Peyer's patch (tissue), 4 donors: ENCODE measurements around the gene PSEN1. TPM values are rescaled to one million over a fixed set of nuclear protein-coding genes. Genes with fewer than 3 reads are reported as not detected.

ENCODE experiments used
- DNase-seq, 3 donors: peaks; one replicate each; pipeline ENCODE4 v3.0.0-alpha.2; 2017 to 2019
- H3K27ac ChIP-seq, 4 donors: fragments of 200-600 bp; sonication (generic); one replicate each; pipeline ENCODE4 v1.5.1; 2016 to 2019
- H3K27me3 ChIP-seq, 2 donors: fragments of 200-600 bp; sonication (generic); one replicate each; pipeline ENCODE4 v1.5.1; 2019
- H3K36me3 ChIP-seq, 3 donors: fragments of 200-600 bp; sonication (generic); one replicate each; pipeline ENCODE4 v1.5.1; 2016 to 2019
- H3K4me1 ChIP-seq, 4 donors: fragments of 200-600 bp; sonication (generic); one replicate each; pipeline ENCODE4 v1.5.1; 2016 to 2019
- H3K4me3 ChIP-seq, 4 donors: fragments of 200-600 bp; sonication (generic); 1 replicate in 3 of 4; 2 replicates in 1 of 4; pipeline ENCODE4 v1.5.1; 2016 to 2019; ENCODE audit warnings: mild to moderate bottlenecking in 1 of 4
- H3K9me3 ChIP-seq, 4 donors: fragments of 200-600 bp; sonication (generic); one replicate each; pipeline ENCODE4 v1.5.1; 2016 to 2019; ENCODE audit warnings: mild to moderate bottlenecking in 1 of 4
- POLR2A ChIP-seq, 2 donors: fragments of 450-650 bp; IDR thresholded peaks; one replicate each; pipeline ENCODE4 v1.5.1; 2017; ENCODE audit warnings: antibody characterized with exemption in 2 of 2, mild to moderate bottlenecking in 2 of 2, moderate library complexity in 2 of 2
- total RNA-seq, 4 donors: library from RNA; depleted of rRNA; stranded (reverse); fragments of >200 nt; gene quantifications; one replicate each; pipeline ENCODE4 v1.1.0, GENCODE V29; 2016
- TF ChIP-seq, protein P1 (sequence below), 6 experiments: fragments of 450-650 bp in 4 of 6; fragments of 200-600 bp in 2 of 6; sonication (generic) in 1 of 6; IDR thresholded peaks; one replicate each; pipeline ENCODE4 v1.5.1; 2017 to 2019; ENCODE audit warnings: antibody characterized with exemption in 6 of 6, mild to moderate bottlenecking in 3 of 6, moderate library complexity in 1 of 6

Gene PSEN1
- total RNA-seq, 4 donors from 2014 or later: 32.2 to 118 (median 100) TPM

DNA sequence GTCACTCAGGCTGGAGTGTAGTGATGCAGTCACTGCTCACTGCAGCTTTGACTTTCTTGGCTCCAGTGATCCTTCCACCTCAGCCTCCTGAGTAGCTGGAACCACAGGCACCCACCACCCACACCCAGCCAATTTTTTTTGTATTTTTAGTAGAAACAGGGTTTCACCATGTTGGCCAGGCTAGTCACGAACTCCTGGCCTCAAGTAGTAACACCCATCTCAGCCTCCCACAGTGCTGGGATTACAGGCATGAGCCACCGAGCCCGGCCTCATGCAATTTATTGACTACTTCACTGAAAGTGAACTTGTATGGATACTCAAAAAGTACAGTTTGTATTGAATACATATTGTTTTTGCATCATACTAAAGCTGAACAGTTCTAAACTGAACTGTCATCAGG lies 9.1 kb downstream of the PSEN1 start:
- H3K9me3 ChIP-seq: no peaks in the 10 kb centered on the region
- peaks cover 0 to 30% (median 0%) of the 10 kb centered on the region in 3 donors for H3K36me3 ChIP-seq
- peaks cover 0 to 11% (median 1%) of the 10 kb centered on the region in 4 donors for H3K4me1 ChIP-seq
- no peak for DNase-seq
- TF ChIP-seq, protein P1, sequence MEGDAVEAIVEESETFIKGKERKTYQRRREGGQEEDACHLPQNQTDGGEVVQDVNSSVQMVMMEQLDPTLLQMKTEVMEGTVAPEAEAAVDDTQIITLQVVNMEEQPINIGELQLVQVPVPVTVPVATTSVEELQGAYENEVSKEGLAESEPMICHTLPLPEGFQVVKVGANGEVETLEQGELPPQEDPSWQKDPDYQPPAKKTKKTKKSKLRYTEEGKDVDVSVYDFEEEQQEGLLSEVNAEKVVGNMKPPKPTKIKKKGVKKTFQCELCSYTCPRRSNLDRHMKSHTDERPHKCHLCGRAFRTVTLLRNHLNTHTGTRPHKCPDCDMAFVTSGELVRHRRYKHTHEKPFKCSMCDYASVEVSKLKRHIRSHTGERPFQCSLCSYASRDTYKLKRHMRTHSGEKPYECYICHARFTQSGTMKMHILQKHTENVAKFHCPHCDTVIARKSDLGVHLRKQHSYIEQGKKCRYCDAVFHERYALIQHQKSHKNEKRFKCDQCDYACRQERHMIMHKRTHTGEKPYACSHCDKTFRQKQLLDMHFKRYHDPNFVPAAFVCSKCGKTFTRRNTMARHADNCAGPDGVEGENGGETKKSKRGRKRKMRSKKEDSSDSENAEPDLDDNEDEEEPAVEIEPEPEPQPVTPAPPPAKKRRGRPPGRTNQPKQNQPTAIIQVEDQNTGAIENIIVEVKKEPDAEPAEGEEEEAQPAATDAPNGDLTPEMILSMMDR (IDR thresholded peaks at IDR 0.05): no peak
- no peak for TF ChIP-seq POLR2A (IDR thresholded peaks at IDR 0.05)
- H3K4me3 ChIP-seq: no peak overlapping the region
- H3K27me3 ChIP-seq: no peaks in the 10 kb centered on the region
- no peak overlapping the region for H3K27ac ChIP-seq

- no peak for TF ChIP-seq POLR2A (IDR thresholded peaks at IDR 0.05)
- TF ChIP-seq, protein P1 (IDR thresholded peaks at IDR 0.05): no peak
- H3K27ac ChIP-seq: no peak overlapping the region
- peaks cover 0 to 8% (median 1%) of the 10 kb centered on the region in 4 donors for H3K4me1 ChIP-seq
Measured at GRCh38 chr14:73146111-73146510, 9.8 kb downstream of the PSEN1 start.

DNA sequence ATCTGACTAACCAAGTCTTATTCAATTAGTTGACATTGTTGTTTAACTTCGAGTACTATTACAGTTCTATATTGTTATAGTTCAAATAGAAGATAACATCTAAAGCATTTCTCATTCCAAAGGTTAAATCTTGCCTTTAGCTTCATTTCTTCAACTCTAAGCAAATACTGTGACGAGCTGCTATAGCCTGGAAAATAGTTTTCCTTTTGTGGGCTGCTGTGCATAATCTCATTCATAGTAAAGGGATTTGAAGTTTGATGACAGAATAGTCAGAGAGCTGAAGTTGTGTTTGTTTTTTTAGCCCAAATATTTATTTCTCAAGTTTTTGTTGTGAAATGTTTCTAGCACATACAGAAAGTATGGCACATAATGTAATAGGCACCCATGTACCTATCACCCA lies 13.4 kb downstream of the PSEN1 start:
- DNase-seq: no peak
- Histone ChIP-seq H3K27ac (no peak overlapping the region), H3K36me3 (peaks cover 0 to 63% (median 0%) of the 10 kb centered on the region in 3 donors), H3K27me3 (no peaks in the 10 kb centered on the region), H3K4me1 (no peaks in the 10 kb centered on the region), H3K9me3 (no peaks in the 10 kb centered on the region), H3K4me3 (no peak overlapping the region)
- TF ChIP-seq, protein P1 (IDR thresholded peaks at IDR 0.05): no peak
- TF ChIP-seq POLR2A (IDR thresholded peaks at IDR 0.05): no peak

More at GRCh38 chr14:73146111-73146510, 9.8 kb downstream of the PSEN1 start:
- H3K9me3 ChIP-seq: no peaks in the 10 kb centered on the region
- no peak overlapping the region for H3K4me3 ChIP-seq
- no peaks in the 10 kb centered on the region for H3K27me3 ChIP-seq
- peaks cover 0 to 33% (median 0%) of the 10 kb centered on the region in 3 donors for H3K36me3 ChIP-seq
- no peak for DNase-seq

DNA sequence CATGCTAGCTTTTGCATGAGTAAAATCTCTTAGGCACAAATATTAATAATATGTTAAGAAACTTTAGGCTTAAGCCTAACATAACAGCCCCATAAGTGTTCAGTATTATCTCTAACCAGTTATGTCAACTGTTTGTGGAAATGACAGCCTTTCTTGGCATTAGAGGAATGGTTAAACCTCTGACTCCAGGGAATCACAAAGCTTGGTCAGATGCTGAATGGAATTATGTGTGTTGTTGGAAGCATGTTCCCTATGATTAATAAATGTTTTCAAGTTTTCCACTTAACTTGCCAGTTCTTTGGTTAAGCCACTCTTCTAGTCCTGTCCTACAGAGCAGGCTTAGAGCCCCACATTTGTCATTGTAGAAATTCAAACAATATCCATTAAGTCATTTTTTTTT lies 17.0 kb downstream of the PSEN1 start:
- H3K4me3 ChIP-seq: no peak overlapping the region
- peaks cover 0 to 80% (median 0%) of the 10 kb centered on the region in 3 donors for H3K36me3 ChIP-seq
- DNase-seq: no peak
- H3K9me3 ChIP-seq: no peaks in the 10 kb centered on the region
- H3K27me3 ChIP-seq: no peaks in the 10 kb centered on the region
- TF ChIP-seq, protein P1 (IDR thresholded peaks at IDR 0.05): no peak
- no peak for TF ChIP-seq POLR2A (IDR thresholded peaks at IDR 0.05)
- no peaks in the 10 kb centered on the region for H3K4me1 ChIP-seq
- no peak overlapping the region for H3K27ac ChIP-seq

DNA sequence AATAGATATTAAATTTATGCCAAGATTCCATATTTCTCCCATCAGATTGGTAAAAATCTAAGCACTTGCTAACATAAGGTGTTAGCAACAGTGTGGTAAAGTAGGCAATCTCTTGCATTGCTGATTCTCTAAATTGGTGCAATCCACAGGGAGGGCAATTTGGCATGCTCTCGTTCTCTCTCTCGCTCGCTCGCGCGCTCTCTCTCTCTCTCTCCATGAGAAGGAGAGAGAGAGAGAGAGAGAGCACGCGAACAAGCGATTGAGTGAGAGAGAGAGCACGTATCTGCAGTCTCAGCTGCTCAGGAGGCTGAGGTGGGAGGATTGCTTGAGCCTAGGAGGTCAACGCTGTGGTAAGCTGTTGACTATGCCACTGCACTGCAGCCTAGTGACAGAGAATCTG lies 25.9 kb downstream of the PSEN1 start:
- H3K4me1 ChIP-seq: no peaks in the 10 kb centered on the region
- DNase-seq: no peak
- no peaks in the 10 kb centered on the region for H3K9me3 ChIP-seq
- H3K27me3 ChIP-seq: no peaks in the 10 kb centered on the region
- no peak overlapping the region for H3K4me3 ChIP-seq
- TF ChIP-seq, protein P1 (IDR thresholded peaks at IDR 0.05): no peak
- no peak for TF ChIP-seq POLR2A (IDR thresholded peaks at IDR 0.05)
- H3K27ac ChIP-seq: no peak overlapping the region
- peaks cover 0 to 91% (median 0%) of the 10 kb centered on the region in 3 donors for H3K36me3 ChIP-seq

GRCh38 chr14:73166399-73166798 lies 30.1 kb downstream of the PSEN1 start:
- TF ChIP-seq, protein P1 (IDR thresholded peaks at IDR 0.05): no peak
- TF ChIP-seq POLR2A (IDR thresholded peaks at IDR 0.05): no peak
- no peak for DNase-seq
- Histone ChIP-seq H3K27me3 (no peaks in the 10 kb centered on the region), H3K4me3 (no peak overlapping the region), H3K36me3 (peaks cover 0 to 85% (median 2%) of the 10 kb centered on the region in 3 donors), H3K27ac (no peak overlapping the region), H3K9me3 (no peaks in the 10 kb centered on the region), H3K4me1 (no peaks in the 10 kb centered on the region)
